ENCODE data around the gene TRIM29.

TRIM29 gene

DNA sequence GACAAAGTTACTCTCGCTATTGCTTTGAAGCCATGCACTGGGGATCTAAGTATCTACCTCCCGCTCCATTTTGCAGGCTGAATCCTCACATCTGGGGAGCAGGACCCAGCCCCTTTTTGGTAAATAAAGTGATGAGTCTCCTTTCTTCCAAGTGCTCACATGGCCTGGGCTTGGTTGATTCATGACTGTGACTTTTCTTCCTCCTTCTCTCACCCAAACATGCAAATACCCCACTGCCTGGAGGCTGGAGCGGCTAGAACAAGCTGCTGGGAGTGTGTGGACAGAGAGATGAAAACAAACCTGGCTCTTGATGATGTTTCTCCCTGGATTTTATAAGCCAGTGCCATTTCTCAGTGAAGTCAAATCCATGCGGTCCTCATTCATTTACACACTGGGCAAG is 72.7 kb downstream of the TRIM29 start:
- FAIRE-seq (no peak), DNase-seq (ENCODE audit: insufficient read length, low spot score) (no peak)
- TF ChIP-seq CTCF (IDR thresholded peaks at IDR 0.05; ENCODE audit: insufficient read depth, missing control alignments): no peak

DNA sequence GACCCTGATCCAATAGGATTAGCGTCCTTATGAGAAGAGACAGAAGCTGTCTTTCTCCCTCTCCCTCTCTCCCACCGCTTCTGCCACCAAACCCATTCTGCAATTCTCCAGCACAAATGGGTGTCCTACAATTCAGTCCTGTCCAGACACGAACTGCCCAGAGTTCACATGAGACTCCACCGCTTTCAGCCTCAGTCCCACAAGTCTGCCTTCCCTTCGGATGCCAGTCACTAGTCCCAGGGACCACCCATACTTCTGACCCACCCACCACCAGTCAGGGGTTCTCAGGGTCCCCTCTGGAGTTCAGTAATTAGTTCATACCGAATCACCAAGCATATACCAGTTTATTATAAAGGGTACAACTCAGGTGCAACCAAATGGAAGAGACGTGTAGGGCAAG is 73.6 kb downstream of the TRIM29 start:
- TF ChIP-seq CTCF (IDR thresholded peaks at IDR 0.05; ENCODE audit: insufficient read depth, missing control alignments): no peak
- no peak for DNase-seq (ENCODE audit: insufficient read length, low spot score)
- no peak for FAIRE-seq

- no peak for DNase-seq (ENCODE audit: insufficient read length, low spot score)
- FAIRE-seq: no peak
- no peak for TF ChIP-seq CTCF (IDR thresholded peaks at IDR 0.05; ENCODE audit: insufficient read depth, missing control alignments)
Observed at GRCh38 chr11:120063686-120064340, 74.1 kb downstream of the TRIM29 start.

DNA sequence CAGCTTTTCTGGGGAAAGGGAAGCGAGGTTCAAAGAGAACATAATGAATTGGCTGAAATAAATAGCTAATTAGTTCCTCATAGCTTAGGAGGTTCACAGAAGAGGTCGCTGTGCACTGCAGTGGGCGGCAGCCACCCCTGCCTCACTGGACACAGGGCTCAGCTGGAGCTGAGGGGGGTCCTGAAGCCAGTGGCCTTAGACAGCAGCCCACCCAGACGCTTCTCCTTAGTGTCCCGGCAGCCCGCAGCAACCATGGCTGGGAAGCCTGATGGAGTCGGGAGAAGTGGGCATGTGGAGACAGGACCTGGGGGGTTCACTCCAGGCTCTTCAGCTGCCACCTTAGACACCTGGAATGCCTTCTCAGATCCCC is 75.4 kb downstream of the TRIM29 start:
- DNase-seq (ENCODE audit: insufficient read length, low spot score) (no peak), FAIRE-seq (no peak)
- no peak for TF ChIP-seq CTCF (IDR thresholded peaks at IDR 0.05; ENCODE audit: insufficient read depth, missing control alignments)

DNA sequence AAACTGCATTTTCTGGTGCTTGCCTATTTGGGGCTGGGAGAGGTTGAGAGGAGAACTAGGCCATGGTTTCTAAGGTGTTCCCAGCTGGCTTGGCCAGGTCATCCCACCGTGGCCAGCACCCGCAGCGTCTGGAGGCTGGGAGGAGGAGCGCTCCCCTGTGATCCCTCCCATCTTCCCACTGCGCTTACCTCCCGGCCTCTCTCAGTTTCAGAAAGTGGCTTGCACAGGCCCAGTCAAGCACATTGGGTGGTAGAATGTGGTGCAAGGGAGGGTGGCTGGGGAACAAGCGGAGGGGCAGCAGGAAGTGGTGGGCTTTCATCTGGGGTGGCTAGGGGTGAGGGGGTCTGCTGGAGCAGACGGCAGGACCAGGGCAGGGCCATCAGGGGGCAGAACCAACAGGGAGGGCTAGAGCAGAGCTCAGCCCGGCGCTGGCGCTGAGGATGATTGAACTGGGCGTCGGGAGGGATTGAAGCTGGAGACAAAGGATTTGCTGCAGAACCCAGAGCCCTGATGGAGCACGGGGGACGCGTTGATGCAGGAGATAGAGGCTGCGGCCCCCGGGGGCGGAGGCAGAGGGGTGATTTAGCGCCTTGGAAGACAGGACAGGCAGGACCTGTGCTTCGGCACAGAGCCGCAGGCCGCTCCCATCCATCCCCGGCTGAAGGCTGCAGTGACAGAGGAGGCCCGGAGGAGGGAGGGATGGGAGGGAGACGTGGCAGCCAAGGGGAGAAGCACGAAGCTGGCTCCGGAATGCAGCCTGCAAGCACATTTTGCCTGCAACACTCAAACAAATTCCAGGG is 76.0 kb downstream of the TRIM29 start:
- no peak for FAIRE-seq
- no peak for TF ChIP-seq CTCF (IDR thresholded peaks at IDR 0.05; ENCODE audit: insufficient read depth, missing control alignments)
- no peak for DNase-seq (ENCODE audit: insufficient read length, low spot score)

All from D721Med (cell line).